Esophagus squamous epithelium (tissue), 5 donors: ENCODE measurements around the gene FRMD4A. TPM values are rescaled to one million over a fixed set of nuclear protein-coding genes. Genes with fewer than 3 reads are reported as not detected.

Source experiments
- DNase-seq: peaks from one replicate; lab custom pipeline; 2025; lab: John Stamatoyannopoulos, UW
- H3K27ac ChIP-seq, 4 donors: fragments of 200-600 bp; sonication (generic); one replicate each; pipeline ENCODE4 v1.5.1; 2016 to 2019; ENCODE audit warnings: mild to moderate bottlenecking in 1 of 4
- H3K27me3 ChIP-seq, 4 donors: fragments of 200-600 bp; sonication (generic); 1 replicate in 3 of 4; 2 replicates in 1 of 4; pipeline versions ENCODE4 v1.5.1 to v1.6.0; 2017 to 2021; ENCODE audit warnings: antibody characterized with exemption in 1 of 4
- H3K36me3 ChIP-seq, 3 donors: fragments of 200-600 bp; sonication (generic); one replicate each; pipeline ENCODE4 v1.5.1; 2016 to 2019
- H3K4me1 ChIP-seq, 3 donors: fragments of 200-600 bp; sonication (generic); one replicate each; pipeline ENCODE4 v1.5.1; 2017 to 2019
- H3K4me3 ChIP-seq, 4 donors: fragments of 200-600 bp; sonication (generic); 1 replicate in 3 of 4; 2 replicates in 1 of 4; pipeline ENCODE4 v1.5.1; 2016 to 2019; ENCODE audit warnings: mild to moderate bottlenecking in 2 of 4, moderate library complexity in 1 of 4
- H3K9me3 ChIP-seq, 3 donors: fragments of 200-600 bp; sonication (generic); one replicate each; pipeline ENCODE4 v1.5.1; 2016 to 2019
- POLR2A ChIP-seq, 4 donors: fragments of 450-650 bp; IDR thresholded peaks; one replicate each; pipeline ENCODE4 v1.6.1; 2017; ENCODE audit warnings: antibody characterized with exemption in 4 of 4, mild to moderate bottlenecking in 4 of 4, moderate library complexity in 3 of 4
- WGBS, 2 donors: methylation state at CpG; one replicate each; pipeline ENCODE4 v1.1.5; 2018; 5-methylcytosine and 5-hydroxymethylcytosine counted together
- intact Hi-C: fragments of 100-400 bp; cut with DNase I; formaldehyde crosslinking; loops from one replicate; pipeline ENCODE4 v1.15.0; 2022
- total RNA-seq, 4 donors: library from RNA; depleted of rRNA; stranded (reverse); fragments of >200 nt; gene quantifications; one replicate each; pipeline ENCODE4 v1.1.0, GENCODE V29; 2016
- TF ChIP-seq, protein P1 (sequence below), 6 experiments: fragments of 450-650 bp in 4 of 6; fragments of 200-600 bp in 2 of 6; sonication (generic) in 2 of 6; IDR thresholded peaks; one replicate each; pipeline ENCODE4 v1.5.1; 2016 to 2019; ENCODE audit warnings: antibody characterized with exemption in 6 of 6, mild to moderate bottlenecking in 4 of 6, moderate library complexity in 4 of 6
- donor health status: DM: yes; HTN: yes; CAD: no.

The FRMD4A gene
- total RNA-seq, 4 donors from 2014 or later, result 7.3 to 15.3 (median 8.6) TPM

DNA sequence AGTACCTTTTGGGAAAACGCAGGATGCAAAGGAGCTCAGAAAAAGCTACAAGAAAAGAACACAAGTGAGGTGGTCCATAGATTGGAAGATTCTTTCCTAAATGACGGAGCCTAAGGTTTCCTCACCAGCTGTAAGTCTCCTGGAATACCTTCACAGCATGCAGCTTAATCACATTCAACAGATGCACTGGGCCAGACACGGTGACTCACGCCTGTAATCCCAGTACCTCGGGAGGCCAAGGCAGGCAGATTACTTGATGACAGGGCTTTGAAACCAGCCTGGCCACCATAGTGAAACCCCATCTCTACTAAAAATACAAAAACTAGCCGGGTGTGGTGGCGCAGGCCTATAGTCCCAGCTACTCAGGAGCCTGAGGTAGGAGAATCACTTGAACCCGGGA lies 228.7 kb downstream of the FRMD4A start:
- Histone ChIP-seq H3K27me3 (no peaks in the 10 kb centered on the region), H3K4me3 (no peak overlapping the region), H3K4me1 (no peaks in the 10 kb centered on the region), H3K36me3 (no peaks in the 10 kb centered on the region), H3K27ac (no peak overlapping the region), H3K9me3 (no peaks in the 10 kb centered on the region)
- 77 to 81% methylated on average over 5 to 6 of the region's 8 CpGs for WGBS, 2 donors
- intact Hi-C loops, result no loop called here
- no peak for DNase-seq
- TF ChIP-seq, protein P1, sequence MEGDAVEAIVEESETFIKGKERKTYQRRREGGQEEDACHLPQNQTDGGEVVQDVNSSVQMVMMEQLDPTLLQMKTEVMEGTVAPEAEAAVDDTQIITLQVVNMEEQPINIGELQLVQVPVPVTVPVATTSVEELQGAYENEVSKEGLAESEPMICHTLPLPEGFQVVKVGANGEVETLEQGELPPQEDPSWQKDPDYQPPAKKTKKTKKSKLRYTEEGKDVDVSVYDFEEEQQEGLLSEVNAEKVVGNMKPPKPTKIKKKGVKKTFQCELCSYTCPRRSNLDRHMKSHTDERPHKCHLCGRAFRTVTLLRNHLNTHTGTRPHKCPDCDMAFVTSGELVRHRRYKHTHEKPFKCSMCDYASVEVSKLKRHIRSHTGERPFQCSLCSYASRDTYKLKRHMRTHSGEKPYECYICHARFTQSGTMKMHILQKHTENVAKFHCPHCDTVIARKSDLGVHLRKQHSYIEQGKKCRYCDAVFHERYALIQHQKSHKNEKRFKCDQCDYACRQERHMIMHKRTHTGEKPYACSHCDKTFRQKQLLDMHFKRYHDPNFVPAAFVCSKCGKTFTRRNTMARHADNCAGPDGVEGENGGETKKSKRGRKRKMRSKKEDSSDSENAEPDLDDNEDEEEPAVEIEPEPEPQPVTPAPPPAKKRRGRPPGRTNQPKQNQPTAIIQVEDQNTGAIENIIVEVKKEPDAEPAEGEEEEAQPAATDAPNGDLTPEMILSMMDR (IDR thresholded peaks at IDR 0.05), result no peak
- no peak for TF ChIP-seq POLR2A (IDR thresholded peaks at IDR 0.05)

DNA sequence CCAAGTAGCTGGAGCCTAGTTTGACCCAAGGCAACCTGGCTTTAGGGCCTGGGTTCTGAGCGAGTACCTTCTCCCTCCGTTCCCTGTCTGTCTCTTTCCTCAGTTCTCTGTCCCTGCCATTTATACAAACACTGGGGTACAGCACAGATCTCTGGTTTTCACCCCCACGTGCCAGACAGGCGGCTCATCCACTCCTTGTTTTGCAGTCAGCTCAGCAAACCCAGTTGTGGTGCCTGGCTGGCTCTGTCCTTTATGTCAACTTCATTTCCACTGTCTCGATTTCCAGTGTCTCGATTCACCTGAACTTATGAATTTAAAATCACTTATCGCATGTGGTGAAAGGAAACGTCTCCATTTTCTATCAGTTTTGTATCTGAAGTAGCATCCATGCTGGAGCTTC lies 230.8 kb downstream of the FRMD4A start:
- intact Hi-C loops, result no loop called here
- H3K27me3 ChIP-seq, result no peaks in the 10 kb centered on the region
- WGBS, 2 donors, result 69 to 86% methylated on average over 8 of the region's 8 CpGs
- TF ChIP-seq, protein P1 (IDR thresholded peaks at IDR 0.05), result no peak
- H3K36me3 ChIP-seq, result no peaks in the 10 kb centered on the region
- DNase-seq, result no peak
- H3K27ac ChIP-seq, result no peak overlapping the region
- no peaks in the 10 kb centered on the region for H3K9me3 ChIP-seq
- no peaks in the 10 kb centered on the region for H3K4me1 ChIP-seq
- no peak overlapping the region for H3K4me3 ChIP-seq

DNA sequence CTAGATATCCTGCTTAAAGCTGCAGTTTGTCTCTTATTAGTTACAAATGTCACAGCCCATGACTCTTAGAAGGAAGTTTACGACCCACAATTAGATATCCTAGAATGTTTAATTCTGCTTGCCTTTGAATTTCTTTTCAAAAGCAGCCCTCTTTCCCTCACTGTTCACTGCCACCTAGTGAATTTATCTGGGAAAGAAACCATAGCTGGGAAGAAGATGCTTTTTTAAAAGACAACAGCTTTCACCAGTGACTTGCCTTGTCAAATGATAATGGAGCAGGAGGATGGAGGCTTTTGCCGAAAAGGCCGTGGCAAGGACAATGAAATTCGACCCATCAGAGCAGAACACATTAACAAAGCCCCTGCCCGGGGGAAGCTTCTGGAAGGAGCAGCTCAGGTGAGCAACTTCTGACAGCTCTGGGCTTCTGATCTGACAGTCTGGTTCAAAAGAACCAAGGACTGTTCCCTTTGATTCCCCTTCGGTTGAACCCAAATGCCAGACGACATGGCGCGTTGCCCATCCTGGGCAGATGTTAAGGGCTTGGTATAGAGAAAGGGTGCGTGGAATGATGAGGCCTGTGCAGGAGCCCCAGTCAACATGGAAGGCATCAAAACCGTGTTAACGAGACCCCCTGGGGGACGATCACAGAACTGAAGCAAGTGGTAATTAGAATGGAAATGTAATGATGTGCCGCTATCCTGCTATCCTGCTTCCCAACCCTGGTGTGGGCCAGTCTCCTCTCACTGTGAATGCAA lies 236.8 kb downstream of the FRMD4A start:
- WGBS, 2 donors, result 60 to 62% methylated on average over 10 to 14 of the region's 14 CpGs
- no peaks in the 10 kb centered on the region for H3K9me3 ChIP-seq
- H3K27me3 ChIP-seq, result no peaks in the 10 kb centered on the region
- H3K27ac ChIP-seq, result no peak overlapping the region
- TF ChIP-seq POLR2A (IDR thresholded peaks at IDR 0.05), result no peak
- TF ChIP-seq, protein P1 (IDR thresholded peaks at IDR 0.05), result peak in 4 of 6 experiments; percentile 23 to 47 (median 42)
- H3K4me3 ChIP-seq, result no peak overlapping the region
- DNase-seq, result no peak
- intact Hi-C loops, result loop anchor here (5.0 kb wide), 1 partner anchor 307 kb away; no protein-coding TSS in a partner anchor
- H3K4me1 ChIP-seq, result peaks cover 0 to 10% (median 0%) of the 10 kb centered on the region in 3 donors
- no peaks in the 10 kb centered on the region for H3K36me3 ChIP-seq

DNA sequence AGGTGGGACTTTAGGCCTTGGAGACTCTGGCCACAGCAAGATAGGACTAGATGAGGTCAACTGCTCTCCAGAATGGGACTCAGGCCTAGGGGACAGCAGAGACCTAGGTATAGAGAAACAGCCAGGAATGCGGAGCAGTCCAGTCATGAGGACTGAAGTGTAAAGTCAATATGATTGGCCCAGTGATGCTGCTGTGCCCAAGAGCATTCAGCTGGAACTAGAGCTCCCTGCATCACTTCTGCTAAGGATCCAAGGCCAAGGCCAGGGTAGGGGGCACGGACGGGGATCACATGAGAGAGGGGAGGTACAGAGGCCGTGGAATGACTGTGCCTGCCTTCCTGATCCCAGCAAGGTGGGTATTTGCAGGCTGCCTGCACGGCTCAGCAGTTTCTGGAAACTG lies 237.9 kb downstream of the FRMD4A start:
- no peak for DNase-seq
- 84 to 87% methylated on average over 5 of the region's 5 CpGs for WGBS, 2 donors
- TF ChIP-seq, protein P1 (IDR thresholded peaks at IDR 0.05), result no peak
- TF ChIP-seq POLR2A (IDR thresholded peaks at IDR 0.05), result no peak
- intact Hi-C loops, result loop anchor here (5.0 kb wide), 1 partner anchor 305 kb away; no protein-coding TSS in a partner anchor
- Histone ChIP-seq H3K4me1 (peaks cover 0 to 15% (median 0%) of the 10 kb centered on the region in 3 donors), H3K27ac (no peak overlapping the region), H3K4me3 (no peak overlapping the region), H3K36me3 (no peaks in the 10 kb centered on the region), H3K27me3 (no peaks in the 10 kb centered on the region), H3K9me3 (no peaks in the 10 kb centered on the region)

DNA sequence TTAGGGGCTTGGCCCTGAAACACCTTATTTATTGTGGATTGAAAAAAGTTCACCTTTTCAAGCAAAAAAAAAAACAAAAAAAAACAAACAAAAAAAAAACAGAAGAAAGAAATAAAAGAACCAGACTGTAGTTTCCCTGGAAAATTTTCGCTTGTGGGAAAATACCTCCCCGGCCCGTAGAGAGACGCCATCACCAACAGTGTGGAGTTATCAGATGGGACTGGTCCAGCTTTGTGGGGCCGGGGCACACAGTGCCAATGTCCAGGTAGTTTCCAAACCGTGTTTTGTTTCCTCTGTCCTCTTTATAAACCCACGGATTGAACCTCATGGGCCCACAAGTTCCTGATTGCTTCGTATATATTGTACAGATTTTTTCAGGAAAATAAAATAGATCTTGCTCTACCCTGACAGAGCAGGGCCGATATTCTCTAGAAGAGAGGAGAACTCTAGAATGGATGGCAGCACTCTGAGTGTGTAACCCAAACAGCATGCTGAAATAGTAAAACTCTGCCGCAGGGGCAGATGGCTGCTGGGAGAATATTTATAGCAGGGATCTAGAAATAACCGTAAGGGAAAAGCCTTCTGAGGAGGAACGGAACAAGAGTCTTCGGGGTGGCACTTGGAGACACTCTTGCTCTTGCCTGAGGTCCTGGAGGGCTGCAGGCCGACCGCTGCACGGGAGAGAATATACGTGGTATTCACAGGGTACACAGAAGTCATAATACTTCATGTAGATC lies 241.0 kb downstream of the FRMD4A start:
- no peaks in the 10 kb centered on the region for H3K36me3 ChIP-seq
- no peak overlapping the region for H3K27ac ChIP-seq
- TF ChIP-seq, protein P1 (IDR thresholded peaks at IDR 0.05), result no peak
- no peak for TF ChIP-seq POLR2A (IDR thresholded peaks at IDR 0.05)
- peaks cover 0 to 15% (median 0%) of the 10 kb centered on the region in 3 donors for H3K4me1 ChIP-seq
- no peaks in the 10 kb centered on the region for H3K27me3 ChIP-seq
- no peak for DNase-seq
- no peaks in the 10 kb centered on the region for H3K9me3 ChIP-seq
- WGBS, 2 donors, result 75 to 82% methylated on average over 17 of the region's 17 CpGs
- H3K4me3 ChIP-seq, result no peak overlapping the region
- intact Hi-C loops, result loop anchor here (5.0 kb wide), 1 partner anchor 302 kb away; no protein-coding TSS in a partner anchor
